Ectodermal cell (in vitro differentiated cells): ENCODE results near the gene HIGD1B.

Experiments
- H3K27ac ChIP-seq: 2 replicates; pipeline ENCODE4 v1.7.0; 2013; ENCODE audit warnings: mild to moderate bottlenecking, low read depth, low read length; ENCODE audit not compliant: insufficient read depth, poor library complexity, severe bottlenecking
- H3K27me3 ChIP-seq: 2 replicates; pipeline ENCODE4 v1.7.0; 2013; ENCODE audit warnings: mild to moderate bottlenecking, low read length; ENCODE audit not compliant: insufficient read depth, control insufficient read depth, poor library complexity, severe bottlenecking
- H3K36me3 ChIP-seq: one replicate; pipeline ENCODE4 v1.7.0; 2013; ENCODE audit warnings: low read length; ENCODE audit not compliant: control insufficient read depth, insufficient read depth
- H3K4me1 ChIP-seq: one replicate; pipeline ENCODE4 v1.7.0; 2013; ENCODE audit warnings: low read length; ENCODE audit not compliant: control insufficient read depth, insufficient read depth
- H3K4me3 ChIP-seq: 2 replicates; pipeline ENCODE4 v1.7.0; 2013; ENCODE audit warnings: low read depth, low read length, control low read depth; ENCODE audit not compliant: insufficient read depth
- H3K9me3 ChIP-seq: 2 replicates; pipeline ENCODE4 v1.7.0; 2013; ENCODE audit warnings: mild to moderate bottlenecking, low read length, moderate library complexity; ENCODE audit not compliant: control insufficient read depth
- WGBS, 2 experiments: methylation state at CpG; one replicate each; pipeline ENCODE4 v1.1.7; 2013; ENCODE audit warnings: missing lambda C conversion rate in 2 of 2; 5-methylcytosine and 5-hydroxymethylcytosine counted together

HIGD1B gene

GRCh38 chr17:44859701-44860100 lies 12.0 kb downstream of the HIGD1B start:
- H3K36me3 ChIP-seq, result peaks cover 60% of the 10 kb centered on the region

GRCh38 chr17:44862278-44862914 lies 14.7 kb downstream of the HIGD1B start:
- WGBS, 2 experiments, result 94 to 95% methylated on average over 9 of the region's 9 CpGs
- H3K4me3 ChIP-seq, result no peak overlapping the region
- H3K9me3 ChIP-seq, result no peaks in the 10 kb centered on the region
- H3K27ac ChIP-seq, result no peak overlapping the region
- no peaks in the 10 kb centered on the region for H3K27me3 ChIP-seq
- peaks cover 48% of the 10 kb centered on the region for H3K36me3 ChIP-seq
- no peaks in the 10 kb centered on the region for H3K4me1 ChIP-seq

More at GRCh38 chr17:44859701-44860100, 12.0 kb downstream of the HIGD1B start:
- Histone ChIP-seq H3K9me3 (no peaks in the 10 kb centered on the region), H3K27me3 (no peaks in the 10 kb centered on the region), H3K4me1 (no peaks in the 10 kb centered on the region), H3K4me3 (no peak overlapping the region), H3K27ac (no peak overlapping the region)
- 92 to 95% methylated on average over 5 of the region's 5 CpGs for WGBS, 2 experiments

- H3K36me3 ChIP-seq, result peaks cover 46% of the 10 kb centered on the region
- H3K27ac ChIP-seq, result no peak overlapping the region
- no peaks in the 10 kb centered on the region for H3K9me3 ChIP-seq
- no peaks in the 10 kb centered on the region for H3K27me3 ChIP-seq
- H3K4me1 ChIP-seq, result no peaks in the 10 kb centered on the region
- WGBS, 2 experiments, result 93 to 96% methylated on average over 12 of the region's 12 CpGs
- no peak overlapping the region for H3K4me3 ChIP-seq
These were observed 15.6 kb downstream of the HIGD1B start for GRCh38 chr17:44863061-44863918.

GRCh38 chr17:44864831-44865230 lies 17.1 kb downstream of the HIGD1B start:
- Histone ChIP-seq H3K9me3 (no peaks in the 10 kb centered on the region), H3K4me1 (no peaks in the 10 kb centered on the region), H3K27me3 (no peaks in the 10 kb centered on the region), H3K4me3 (no peak overlapping the region), H3K27ac (no peak overlapping the region), H3K36me3 (peaks cover 31% of the 10 kb centered on the region)
- WGBS, 2 experiments, result 89 to 90% methylated on average over 10 of the region's 10 CpGs

- H3K4me3 ChIP-seq, result no peak overlapping the region
- peaks cover 27% of the 10 kb centered on the region for H3K36me3 ChIP-seq
- WGBS, 2 experiments, result 100% methylated on average over 1 of the region's 1 CpG; no CpG with 5 or more reads in 1 of the 2 experiments
- H3K9me3 ChIP-seq, result no peaks in the 10 kb centered on the region
- H3K4me1 ChIP-seq, result no peaks in the 10 kb centered on the region
- H3K27me3 ChIP-seq, result no peaks in the 10 kb centered on the region
- H3K27ac ChIP-seq, result no peak overlapping the region
These were observed 17.6 kb downstream of the HIGD1B start for GRCh38 chr17:44865231-44865660.

- no peak overlapping the region for H3K27ac ChIP-seq
- H3K36me3 ChIP-seq, result peaks cover 23% of the 10 kb centered on the region
- no peak overlapping the region for H3K4me3 ChIP-seq
- H3K9me3 ChIP-seq, result no peaks in the 10 kb centered on the region
- 94 to 95% methylated on average over 6 of the region's 6 CpGs for WGBS, 2 experiments
- no peaks in the 10 kb centered on the region for H3K27me3 ChIP-seq
- no peaks in the 10 kb centered on the region for H3K4me1 ChIP-seq
These were observed 18.2 kb downstream of the HIGD1B start for GRCh38 chr17:44865931-44866330.

GRCh38 chr17:44867841-44868240 lies 20.2 kb downstream of the HIGD1B start:
- no peaks in the 10 kb centered on the region for H3K4me1 ChIP-seq
- no peaks in the 10 kb centered on the region for H3K27me3 ChIP-seq
- H3K27ac ChIP-seq, result no peak overlapping the region
- 89 to 96% methylated on average over 3 of the region's 3 CpGs for whole genome bisulfite sequencing, 2 experiments
- no peaks in the 10 kb centered on the region for H3K9me3 ChIP-seq
- peaks cover 25% of the 10 kb centered on the region for H3K36me3 ChIP-seq
- H3K4me3 ChIP-seq, result no peak overlapping the region

- Histone ChIP-seq H3K4me3 (no peak overlapping the region), H3K27me3 (no peaks in the 10 kb centered on the region), H3K36me3 (peaks cover 24% of the 10 kb centered on the region), H3K4me1 (no peaks in the 10 kb centered on the region), H3K27ac (no peak overlapping the region), H3K9me3 (no peaks in the 10 kb centered on the region)
- WGBS, 2 experiments, result 94 to 96% methylated on average over 12 of the region's 12 CpGs
These were observed 23.9 kb downstream of the HIGD1B start for GRCh38 chr17:44871556-44871955.

GRCh38 chr17:44872131-44872768 lies 24.6 kb downstream of the HIGD1B start:
- Histone ChIP-seq H3K4me1 (no peaks in the 10 kb centered on the region), H3K9me3 (no peaks in the 10 kb centered on the region), H3K27me3 (no peaks in the 10 kb centered on the region), H3K36me3 (peaks cover 24% of the 10 kb centered on the region), H3K27ac (no peak overlapping the region), H3K4me3 (no peak overlapping the region)
- 95 to 96% methylated on average over 9 of the region's 9 CpGs for WGBS, 2 experiments

GRCh38 chr17:44875761-44876160 lies 28.1 kb downstream of the HIGD1B start:
- no peaks in the 10 kb centered on the region for H3K27me3 ChIP-seq
- H3K36me3 ChIP-seq, result peaks cover 24% of the 10 kb centered on the region
- H3K27ac ChIP-seq, result no peak overlapping the region
- H3K4me1 ChIP-seq, result no peaks in the 10 kb centered on the region
- no peak overlapping the region for H3K4me3 ChIP-seq
- WGBS, 2 experiments, result 95 to 98% methylated on average over 6 of the region's 6 CpGs
- no peaks in the 10 kb centered on the region for H3K9me3 ChIP-seq
